A673 (cell line): ENCODE results near the gene DZANK1. TPM values are rescaled to one million over a fixed set of nuclear protein-coding genes. Genes with fewer than 3 reads are reported as not detected.
A peak's percentile ranks its signal among the peaks of the same experiment; 100 is the strongest.
"Not testable (repeated sequence)": the region's sequence is repeated elsewhere in the genome, so short reads cannot be mapped to it uniquely, and the experiment has no call there.

ENCODE experiments used
- BruUV-seq: library from RNA; stranded (reverse); fragments of 400-500 nt; replicated peaks from 2 replicates; lab custom pipeline; 2021; lab: Mats Ljungman, UMichigan
- CTCF ChIA-PET: fragments of 300-600 bp; sonication (Branson Sonifier 250); formaldehyde crosslinking; loops from one replicate; lab custom pipeline; 2022; ENCODE audit warnings: antibody characterized with exemption; lab: Charles Lee
- POLR2A ChIA-PET: fragments of 300-600 bp; sonication (Branson Sonifier 250); formaldehyde crosslinking; loops from one replicate; lab custom pipeline; 2022; ENCODE audit warnings: antibody characterized with exemption; ENCODE audit not compliant: low non-redundant PET; lab: Charles Lee
- DNase-seq: peaks from one replicate; pipeline ENCODE4 v3.0.0-alpha.2; 2015; ENCODE audit warnings: low spot score
- H3K27ac ChIP-seq: fragments of 200-600 bp; sonication (generic); 2 replicates; pipeline ENCODE4 v1.5.1; 2016; ENCODE audit warnings: mixed run types, low read depth, mild to moderate bottlenecking, mixed read lengths, antibody characterized with exemption, low read length; ENCODE audit not compliant: poor library complexity, severe bottlenecking
- H3K27me3 ChIP-seq: fragments of 200-600 bp; sonication (generic); replicated peaks from 2 replicates; pipeline ENCODE4 v1.6.1; 2017; ENCODE audit warnings: mixed run types, low read depth, mild to moderate bottlenecking, mixed read lengths, antibody characterized with exemption, low read length; ENCODE audit not compliant: insufficient read depth, poor library complexity
- H3K36me3 ChIP-seq: fragments of 200-600 bp; sonication (generic); 2 replicates; pipeline ENCODE4 v1.6.1; 2016; ENCODE audit warnings: mixed run types, mild to moderate bottlenecking, mixed read lengths, antibody characterized with exemption, low read length; ENCODE audit not compliant: insufficient read depth, poor library complexity, severe bottlenecking
- H3K4me1 ChIP-seq: fragments of 200-600 bp; sonication (generic); 2 replicates; pipeline ENCODE4 v1.6.1; 2017; ENCODE audit warnings: mixed run types, mild to moderate bottlenecking, mixed read lengths, antibody characterized with exemption, low read length; ENCODE audit not compliant: insufficient read depth, poor library complexity, severe bottlenecking
- H3K4me3 ChIP-seq: fragments of 200-600 bp; sonication (generic); 2 replicates; pipeline ENCODE4 v1.5.1; 2016; ENCODE audit warnings: low read depth, mixed run types, mild to moderate bottlenecking, mixed read lengths, low read length; ENCODE audit not compliant: poor library complexity, severe bottlenecking
- H3K9me3 ChIP-seq: fragments of 200-600 bp; sonication (generic); 2 replicates; pipeline ENCODE4 v1.6.1; 2016; ENCODE audit warnings: mixed run types, low read depth, mild to moderate bottlenecking, mixed read lengths, antibody characterized with exemption, low read length; ENCODE audit not compliant: poor library complexity, severe bottlenecking
- CTCF ChIP-seq: fragments of 300-800, 200-600 bp; sonication (generic); conservative IDR thresholded peaks from 2 replicates; pipeline ENCODE4 v1.5.1; 2017; ENCODE audit warnings: low read depth, mild to moderate bottlenecking, antibody characterized with exemption, low read length, moderate library complexity, mixed read lengths
- EZH2 ChIP-seq: fragments of 200-600 bp; sonication (generic); IDR thresholded peaks from 2 replicates; pipeline ENCODE4 v1.6.1; 2017; ENCODE audit warnings: borderline replicate concordance, low read depth, mild to moderate bottlenecking, mixed read lengths, antibody characterized with exemption, low read length; ENCODE audit not compliant: poor library complexity, severe bottlenecking
- intact Hi-C: fragments of 100-400 bp; cut with micrococcal nuclease; formaldehyde crosslinking; loops from one replicate; pipeline ENCODE4 v1.10.0; 2022; ENCODE audit not compliant: unreplicated experiment
- microRNA-seq: library from miRNA; unstranded; fragments of <30 nt; microRNA quantifications from one replicate; pipeline ENCODE4 v1.2.0, GENCODE V29; 2021
- total RNA-seq: library from RNA; stranded (reverse); gene quantifications from 2 replicates; pipeline ENCODE4 v1.2.3, GENCODE V29; 2021

The DZANK1 gene
- total RNA-seq, 1 experiment from 2014 or later = 3.9 TPM

- no peaks in the 10 kb centered on the region for H3K36me3 ChIP-seq
- no peaks in the 10 kb centered on the region for H3K4me1 ChIP-seq
- no peaks in the 10 kb centered on the region for H3K27me3 ChIP-seq
- no peak overlapping the region for H3K27ac ChIP-seq
- ChIA-PET POLR2A (no interaction called here), CTCF (no interaction called here)
- TF ChIP-seq EZH2 = no peak
- no peak for TF ChIP-seq CTCF
- H3K4me3 ChIP-seq = no peak overlapping the region
- intact Hi-C loops = no loop called here
- H3K9me3 ChIP-seq = peaks cover 5% of the 10 kb centered on the region
- no TSS peak for BruUV-seq
- no peak for DNase-seq
Observed at GRCh38 chr20:18359854-18360253, 107.0 kb downstream of the DZANK1 start.

- H3K36me3 ChIP-seq, BruUV-seq, H3K9me3 ChIP-seq, H3K4me1 ChIP-seq, CTCF ChIA-PET, intact Hi-C loops, H3K27me3 ChIP-seq, H3K27ac ChIP-seq, DNase-seq, H3K4me3 ChIP-seq, POLR2A ChIA-PET: not testable (repeated sequence)
Observed at GRCh38 chr20:18349749-18350148, 117.1 kb downstream of the DZANK1 start.

Small RNAs within 50 kb of the gene (microRNA-seq; reads per million reads assigned to microRNA genes)
- gene MIR3192 = 3.5 reads per million, percentile 9 among the genes with 10 or more reads in this experiment

Other genes starting within 250 kb of the DZANK1 start
- 9.3 and 12.8 TPM in 2 replicates for gene ZNF133, start 178.5 kb downstream of the DZANK1 start, total RNA-seq
- 18.1 and 22.1 TPM in 2 replicates for gene POLR3F, start 360 bp upstream of the DZANK1 start, total RNA-seq
- gene RBBP9, start 30.2 kb upstream of the DZANK1 start, total RNA-seq = 20.1 and 20.3 TPM in 2 replicates
- 55.6 and 55.9 TPM in 2 replicates for gene SEC23B, start 40.9 kb upstream of the DZANK1 start, total RNA-seq
- gene SMIM26, start 100.4 kb upstream of the DZANK1 start, total RNA-seq = 56.6 and 57.7 TPM in 2 replicates
- gene DTD1, start 121.0 kb upstream of the DZANK1 start, total RNA-seq = 16.6 and 23.8 TPM in 2 replicates